Inferior parietal cortex (tissue), 1 donor: ENCODE measurements around the gene COPS3.

ENCODE experiments used
- DNase-seq: peaks from one replicate; pipeline ENCODE4 v3.0.0-alpha.2; 2016; ENCODE audit errors: extremely low spot score

COPS3 gene

GRCh38 chr17:17242246-17242645 is 38.8 kb downstream of the COPS3 start:
- no peak for DNase-seq

GRCh38 chr17:17241656-17242055 is 39.4 kb downstream of the COPS3 start:
- no peak for DNase-seq

- DNase-seq = no peak
Measured at GRCh38 chr17:17239832-17240231, 41.2 kb downstream of the COPS3 start.

DNA sequence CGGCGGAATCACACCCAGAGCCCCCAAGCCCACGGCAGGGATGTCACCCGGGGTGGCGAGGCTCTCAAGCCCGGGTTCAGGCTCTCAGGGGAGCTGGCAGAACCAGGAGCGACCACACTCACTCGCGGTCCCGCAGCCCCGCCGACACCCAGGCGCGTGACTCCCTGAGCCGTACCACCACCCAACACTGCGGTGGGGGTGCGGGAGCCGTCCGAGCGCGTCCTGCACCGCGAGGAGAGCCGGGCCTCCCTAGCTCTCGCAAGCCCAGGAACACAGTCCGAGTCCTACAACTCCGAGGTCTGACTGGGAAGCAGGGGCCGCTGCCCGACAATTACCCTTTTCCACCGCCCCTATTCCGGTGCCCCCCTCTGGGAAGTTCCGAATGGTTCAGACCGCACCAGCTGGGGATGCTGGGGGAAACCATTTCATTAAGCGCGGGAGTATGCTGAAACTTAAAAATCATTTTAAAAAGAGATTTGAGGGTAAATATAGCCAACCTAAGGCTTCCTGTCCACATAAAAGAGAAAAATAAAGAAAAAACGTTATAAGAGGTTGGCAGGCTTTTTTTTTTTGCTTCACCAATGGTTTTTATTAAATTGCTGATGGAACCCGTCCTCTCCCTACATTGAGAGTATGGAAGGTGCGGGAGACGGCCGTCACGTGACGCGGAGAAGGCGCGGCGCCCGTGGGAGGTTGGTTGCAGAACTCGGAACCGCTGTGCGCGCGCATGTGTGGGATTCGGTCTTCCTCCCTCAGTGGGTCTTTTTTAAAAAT is 43.8 kb downstream of the COPS3 start, which contains the start of gene FLCN:
Gene FLCN (minus strand): TSS at position 143 of the 774 bp plus-strand sequence. CDS start 9,031 bp downstream, outside the sequence.
- peak; percentile 94 for DNase-seq

GRCh38 chr17:17236295-17237025 is 44.6 kb downstream of the COPS3 start:
- DNase-seq = no peak

DNA sequence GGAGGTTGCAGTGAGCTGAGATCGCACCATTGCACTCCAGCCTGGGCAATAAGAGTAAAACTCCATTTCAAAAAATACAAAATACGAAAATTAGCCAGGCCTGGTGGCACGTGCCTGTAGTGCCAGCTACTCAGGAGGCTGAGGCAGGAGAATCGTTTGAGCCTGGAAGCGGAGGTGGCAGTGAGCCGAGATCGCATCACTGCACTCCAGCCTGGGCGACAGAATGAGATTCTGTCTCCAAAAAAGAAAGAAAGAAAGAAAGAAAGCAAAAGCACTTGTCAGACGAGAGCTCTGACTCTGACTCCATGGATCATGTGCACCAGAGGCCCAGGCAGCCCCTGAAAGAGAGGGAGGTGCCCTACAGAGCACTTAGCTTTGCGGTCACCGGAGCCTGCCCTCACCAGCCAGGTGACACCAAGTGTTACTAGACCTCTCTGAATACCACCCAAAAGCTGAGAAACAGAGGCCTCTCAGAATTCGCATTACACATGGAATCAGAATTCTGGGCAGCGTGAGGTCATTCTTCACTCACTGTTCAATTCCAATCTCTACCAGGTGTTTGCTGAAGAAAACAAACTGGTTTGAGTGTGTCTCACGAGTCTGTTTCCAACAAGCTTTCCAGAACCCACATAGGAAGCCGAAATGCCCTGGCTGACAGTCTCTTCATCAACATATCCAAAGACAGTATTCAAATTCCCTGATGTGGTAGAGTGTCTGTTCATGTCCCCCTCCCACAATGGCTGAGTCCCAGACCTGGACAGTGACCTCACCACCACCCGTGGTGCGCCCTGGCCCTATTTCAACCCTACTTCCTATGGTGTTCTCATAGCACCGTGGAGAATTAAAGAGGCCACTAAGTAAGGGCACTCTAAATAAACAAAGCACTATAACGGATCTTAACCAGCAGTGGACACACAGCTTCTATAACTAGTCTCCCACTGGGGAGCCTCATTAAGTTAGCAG is 45.6 kb downstream of the COPS3 start:
- no peak for DNase-seq

- DNase-seq = no peak
Measured at GRCh38 chr17:17232303-17232621, 48.8 kb downstream of the COPS3 start.

DNA sequence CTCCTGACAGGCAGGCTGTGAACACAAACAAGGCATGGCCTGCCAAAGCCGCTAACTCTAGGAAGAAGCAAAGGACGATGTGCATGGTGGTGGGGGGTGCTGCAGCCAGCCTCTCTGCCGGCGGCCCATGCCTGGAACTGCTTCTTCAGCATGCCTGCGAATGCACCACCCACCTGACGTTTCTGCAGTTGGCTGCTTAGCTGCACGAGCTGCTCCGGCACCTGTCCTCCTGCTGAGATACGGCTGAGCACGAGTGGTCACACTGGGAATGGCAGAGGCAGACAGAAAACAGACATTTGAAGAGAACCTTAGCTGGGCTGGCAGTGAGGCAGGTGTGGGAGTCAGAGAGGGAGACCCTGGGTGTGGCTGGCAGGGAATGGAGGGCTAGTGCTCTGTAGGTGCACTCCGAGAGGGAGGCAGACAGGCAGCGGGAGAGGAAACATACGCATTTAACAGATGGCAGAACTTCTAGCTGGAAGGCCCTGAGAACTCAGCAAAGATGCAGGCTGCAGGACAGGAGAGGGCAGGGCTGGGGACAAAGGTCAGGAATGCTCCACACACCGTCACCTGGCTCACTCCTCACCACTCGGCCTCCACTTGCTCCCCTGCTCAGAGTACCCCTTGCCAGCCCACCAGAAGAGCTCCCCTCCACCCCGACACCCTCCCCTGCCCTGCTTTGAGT is 49.3 kb downstream of the COPS3 start:
- no peak for DNase-seq

GRCh38 chr17:17229416-17230384 is 51.3 kb downstream of the COPS3 start:
- DNase-seq = no peak

GRCh38 chr17:17228521-17229279 is 52.3 kb downstream of the COPS3 start:
- DNase-seq = no peak

GRCh38 chr17:17227608-17228520 is 53.2 kb downstream of the COPS3 start:
- no peak for DNase-seq

GRCh38 chr17:17226451-17227265 is 54.4 kb downstream of the COPS3 start:
- no peak for DNase-seq

- no peak for DNase-seq
Measured at GRCh38 chr17:17225901-17226300, 55.1 kb downstream of the COPS3 start.

- no peak for DNase-seq
Measured at GRCh38 chr17:17224137-17224536, 56.9 kb downstream of the COPS3 start.

- DNase-seq = no peak
Measured at GRCh38 chr17:17223736-17224135, 57.3 kb downstream of the COPS3 start.

- no peak for DNase-seq
Measured at GRCh38 chr17:17221329-17221728, 59.7 kb downstream of the COPS3 start.

- no peak for DNase-seq
Measured at GRCh38 chr17:17220529-17220928, 60.5 kb downstream of the COPS3 start.

DNA sequence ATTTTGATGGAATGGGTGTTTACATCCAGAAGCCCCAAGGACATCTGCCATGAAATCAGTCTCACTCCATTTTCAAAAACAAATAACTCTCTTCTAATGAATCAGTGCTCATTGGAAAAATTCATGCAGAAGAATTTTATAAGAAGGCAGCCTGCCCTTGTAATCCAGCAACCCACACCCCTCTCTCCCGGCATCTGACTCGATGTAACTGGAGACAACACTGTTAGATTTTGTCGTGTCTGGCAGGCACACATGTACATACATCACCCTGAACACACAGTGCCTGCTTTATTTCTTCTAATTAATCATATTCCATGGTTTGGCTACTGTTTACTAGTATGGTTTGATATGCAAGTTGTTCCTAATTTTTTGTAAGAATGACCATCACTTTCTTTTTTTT is 63.1 kb downstream of the COPS3 start:
- DNase-seq = no peak
